Measurements from ENCODE around the gene ZNF485.

DNA sequence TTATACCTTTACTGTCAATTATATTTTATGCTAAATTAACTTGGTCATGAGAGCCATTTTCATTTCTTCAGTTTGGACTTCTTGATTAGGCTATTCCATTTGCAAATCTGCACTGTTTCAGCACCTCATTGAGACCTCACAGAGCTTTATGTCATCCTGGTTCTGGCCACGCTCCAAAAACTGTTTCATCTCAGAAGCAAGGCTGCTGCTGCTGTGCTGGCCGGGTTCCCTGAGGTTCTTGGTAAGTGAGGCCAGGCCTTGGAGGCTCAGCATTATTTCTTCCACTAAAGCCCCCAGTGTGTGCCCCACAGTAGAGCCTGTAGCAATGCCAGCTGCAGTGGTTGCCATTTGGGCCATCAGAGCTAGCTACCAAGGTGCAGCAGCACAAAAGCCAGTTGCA is 7.8 kb upstream of the ZNF485 start:
- TF ChIP-seq REST (IDR thresholded peaks at IDR 0.05) (no peak), POLR2A (IDR thresholded peaks at IDR 0.05; ENCODE audit: low read length) (no peak), EP300 (IDR thresholded peaks at IDR 0.05) (no peak), CTCF (IDR thresholded peaks at IDR 0.05) (no peak), MAX (IDR thresholded peaks at IDR 0.05) (no peak), RAD21 (conservative IDR thresholded peaks at IDR 0.05 in 1 of 2, IDR thresholded peaks at IDR 0.05 in 1 of 2) (no peak), RNF2 (IDR thresholded peaks at IDR 0.05; ENCODE audit: borderline replicate concordance, low read depth) (no peak), BHLHE40 (IDR thresholded peaks at IDR 0.05; ENCODE audit: low read depth, low read length) (no peak)

Data from A549 (cell line).